ENCODE data around the gene TMEM147. TPM values are rescaled to one million over a fixed set of nuclear protein-coding genes. Genes with fewer than 3 reads are reported as not detected.

The TMEM147 gene
- total RNA-seq = 83.2 and 109 TPM in 2 replicates

DNA sequence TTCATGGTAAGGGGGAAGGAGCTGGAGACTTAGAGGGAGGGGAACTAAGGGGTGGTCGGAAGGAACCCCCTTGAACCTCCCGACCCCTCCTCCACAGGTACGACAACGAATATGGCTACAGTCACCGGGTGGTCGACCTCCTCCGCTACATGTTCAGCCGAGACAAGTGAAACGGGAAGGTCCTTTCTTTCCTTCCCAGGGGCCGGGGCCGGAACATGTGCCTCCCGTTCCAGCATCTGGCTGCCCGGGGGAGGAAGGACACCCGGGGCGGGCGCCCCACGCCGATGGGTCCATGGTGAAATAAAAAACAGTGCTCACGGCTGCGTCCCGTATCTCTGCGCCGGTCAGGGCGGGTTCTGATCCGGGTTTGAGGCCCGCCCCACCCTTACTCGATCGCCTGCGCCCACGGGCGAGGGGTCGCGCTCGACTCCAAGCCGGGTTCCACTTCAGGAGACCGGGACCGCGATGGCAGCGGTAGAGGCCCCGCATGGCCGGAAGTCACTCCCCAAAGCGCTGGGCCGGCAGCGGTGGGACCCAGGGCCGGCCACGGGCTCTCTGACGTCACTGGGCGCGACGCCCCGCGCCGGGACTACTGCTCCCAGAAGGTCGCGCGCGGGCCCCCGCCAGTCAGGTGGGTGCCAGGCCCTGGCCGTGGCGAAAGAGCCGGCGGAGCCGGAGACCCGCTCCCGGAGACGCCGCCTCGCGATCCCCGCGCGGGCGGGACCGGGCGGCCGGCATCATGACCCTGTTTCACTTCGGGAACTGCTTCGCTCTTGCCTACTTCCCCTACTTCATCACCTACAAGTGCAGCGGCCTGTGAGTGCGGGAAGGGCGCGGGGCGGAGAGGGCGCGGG lies at the start of gene TMEM147:
TSS of gene TMEM147 (plus strand) at position 626 of the 854 bp plus-strand sequence. CDS start at position 740, 114 bp downstream.

DNA sequence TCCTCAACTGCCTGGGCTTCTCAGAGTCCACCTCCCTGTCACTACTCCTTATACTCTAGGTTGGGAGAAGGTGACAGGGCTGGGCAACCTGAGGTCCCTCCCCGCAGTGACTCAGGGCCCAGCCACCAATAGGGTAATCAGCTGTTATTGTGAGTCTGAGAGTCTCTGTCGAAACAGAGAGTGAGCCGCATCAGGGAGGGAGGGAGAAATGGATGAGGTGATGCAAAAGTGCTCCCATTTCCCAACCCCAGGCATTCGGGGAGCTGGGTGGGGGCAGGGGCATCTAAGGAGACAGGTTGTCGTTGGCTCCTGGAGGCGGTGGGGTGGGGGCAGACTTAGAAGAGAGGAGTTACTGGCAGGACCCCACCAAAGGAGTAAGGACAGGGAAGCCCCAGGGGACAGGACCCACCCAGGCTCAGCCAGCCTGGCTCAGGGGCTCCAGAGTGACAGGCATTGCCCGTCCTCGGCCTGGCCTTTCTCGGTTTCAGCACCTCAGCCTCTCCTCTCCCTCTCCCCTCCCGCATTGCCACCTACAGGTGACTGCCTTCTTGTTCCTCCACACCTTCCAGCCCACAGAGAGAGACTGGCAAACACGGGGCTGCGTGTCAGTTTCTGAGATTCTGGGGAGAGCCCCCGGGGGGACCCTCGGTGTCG lies 31.7 kb upstream of the TMEM147 start, which contains the start of gene DMKN:
TSS of gene DMKN (minus strand) at position 22 of the 654 bp plus-strand sequence. CDS start 174 bp downstream, outside the sequence.

DNA sequence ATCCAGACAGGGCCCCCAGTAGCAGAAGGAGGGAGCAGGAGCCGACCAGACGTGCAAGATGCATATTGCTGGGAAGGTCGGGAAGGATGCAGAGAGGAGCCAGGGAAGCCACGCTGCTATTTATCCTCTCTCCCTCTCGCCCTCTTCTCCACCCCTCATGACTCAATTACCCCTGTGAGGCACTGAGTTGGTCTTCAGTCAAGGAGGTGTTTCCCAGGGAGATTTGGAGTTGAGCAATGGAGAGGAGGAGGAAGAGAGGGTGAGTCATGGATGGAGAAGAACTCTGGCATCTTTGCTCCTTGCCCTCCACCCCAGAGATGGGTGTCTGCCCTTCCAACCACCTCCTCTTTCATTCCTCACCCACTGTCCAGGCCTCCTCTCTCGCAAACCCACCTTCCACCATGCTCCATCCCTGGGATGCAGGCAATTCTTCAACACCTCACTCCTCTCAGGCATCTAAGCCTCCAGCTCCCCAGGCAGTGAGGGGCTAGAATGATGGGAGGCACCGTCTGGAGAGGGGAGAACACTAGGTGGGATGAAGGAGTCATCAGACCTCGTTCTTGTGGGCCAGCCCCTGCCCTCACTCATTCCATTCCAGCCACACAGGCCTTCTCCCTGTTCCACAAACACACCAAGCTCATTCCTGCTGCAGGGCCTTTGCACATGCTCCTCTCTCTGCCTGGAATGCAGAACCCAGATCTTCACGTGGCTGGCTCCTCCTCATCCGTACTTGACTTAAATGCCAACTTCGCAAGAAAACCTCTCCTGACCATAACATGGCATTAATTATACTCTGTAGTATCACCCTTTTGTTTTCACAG lies 17.0 kb upstream of the TMEM147 start, which contains the start of gene SBSN:
TSS of gene SBSN (minus strand) at position 94 of the 821 bp plus-strand sequence. CDS start at position 64, 30 bp downstream.

DNA sequence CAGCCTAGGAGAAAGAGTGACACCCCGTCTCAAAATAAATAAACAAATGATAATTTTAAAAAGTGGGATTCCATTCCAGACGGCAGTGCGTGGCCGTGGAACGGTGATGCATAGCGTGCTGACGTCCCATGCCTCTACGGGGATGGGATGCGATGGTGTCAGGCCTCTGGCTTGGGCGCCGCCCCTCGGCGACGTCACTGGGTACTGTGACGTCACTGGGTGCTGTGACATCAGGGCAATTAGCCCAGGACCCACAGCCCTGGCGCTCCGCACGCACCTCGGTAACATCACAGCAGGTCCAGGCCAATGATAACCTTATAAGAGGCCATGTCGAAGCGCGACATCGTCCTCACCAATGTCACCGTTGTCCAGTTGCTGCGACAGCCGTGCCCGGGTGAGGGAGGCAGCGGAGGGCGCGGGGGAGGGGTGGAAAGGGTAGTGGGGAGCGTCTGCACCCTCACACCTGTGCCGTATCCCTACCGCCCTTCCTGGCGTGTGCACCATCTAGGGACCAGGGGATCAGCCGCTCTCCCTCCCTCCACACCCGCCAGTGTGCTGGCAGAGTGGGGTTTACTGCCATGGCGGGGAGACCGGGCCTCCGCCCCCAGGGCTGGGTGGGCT lies 12.1 kb upstream of the TMEM147 start, which contains the start of gene GAPDHS:
TSS of gene GAPDHS (plus strand) at position 256 of the 621 bp plus-strand sequence. CDS start at position 328, 72 bp downstream.

DNA sequence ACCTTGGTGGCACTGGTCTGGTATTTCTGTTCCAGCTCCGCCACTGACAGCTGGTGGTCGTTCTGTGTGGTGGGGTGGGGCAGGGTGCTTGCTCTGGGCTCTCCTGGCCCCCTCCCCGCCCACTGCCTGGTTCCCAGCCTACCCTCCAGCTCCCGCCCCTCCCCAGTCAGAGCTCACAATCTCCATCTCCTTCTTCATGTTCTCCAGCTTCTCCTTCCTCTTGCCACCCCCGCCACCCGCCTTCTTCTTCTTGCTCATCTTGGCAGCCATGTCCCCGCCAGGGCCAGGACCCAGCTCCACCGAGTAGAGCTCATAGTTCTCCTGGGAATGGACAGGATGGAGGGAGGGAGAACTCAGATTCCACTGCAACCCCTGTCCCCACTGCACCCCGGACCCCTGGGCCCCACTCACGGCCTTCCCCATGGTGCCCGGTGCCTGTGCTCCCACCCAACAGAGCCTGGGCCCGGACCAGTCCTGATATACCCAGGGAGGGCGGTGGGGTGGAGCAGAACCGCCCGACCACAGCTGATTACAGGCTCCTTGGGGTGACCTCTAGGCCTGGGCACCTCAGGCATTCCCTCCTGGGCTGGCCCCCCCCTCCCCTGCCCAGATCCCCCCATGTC lies 17.9 kb downstream of the TMEM147 start, which contains the start of gene ATP4A:
TSS of gene ATP4A (minus strand) at position 452 of the 623 bp plus-strand sequence. CDS start at position 423, 29 bp downstream.

DNA sequence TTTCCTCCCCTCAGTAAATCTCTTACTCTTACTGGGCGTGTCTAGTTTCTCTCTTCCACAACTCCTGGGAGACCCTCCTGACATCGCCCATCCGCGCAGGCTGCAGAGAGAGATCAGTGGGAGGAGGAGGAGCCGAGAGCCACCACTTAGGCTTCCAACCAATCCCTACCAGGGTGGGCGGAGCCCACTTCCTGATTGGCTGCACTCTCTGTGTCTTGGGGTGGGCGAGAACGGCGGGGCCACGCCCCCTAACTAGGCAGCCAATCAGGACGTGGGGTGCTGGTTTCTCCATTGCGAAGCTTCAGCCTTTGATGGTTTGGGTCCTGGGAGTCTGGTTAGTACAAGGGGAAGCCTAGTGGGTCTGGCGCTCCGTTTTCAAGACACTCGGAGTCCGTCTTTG lies 40.4 kb downstream of the TMEM147 start, which contains the start of gene PMIS2:
TSS of gene PMIS2 (plus strand) at position 326 of the 400 bp plus-strand sequence. CDS start 87 bp downstream, outside the sequence.

Other genes starting within 250 kb of the TMEM147 start
- 0.11 and 1.6 TPM in 2 replicates for gene CD22, start 216.4 kb upstream of the TMEM147 start, total RNA-seq
- gene FFAR1, start 197.7 kb upstream of the TMEM147 start, total RNA-seq = not detected in 2 replicates
- gene FFAR3, start 187.2 kb upstream of the TMEM147 start, total RNA-seq = not detected in 2 replicates
- not detected in 2 replicates for gene GPR42, start 174.6 kb upstream of the TMEM147 start, total RNA-seq
- gene FFAR2, start 97.4 kb upstream of the TMEM147 start, total RNA-seq = not detected in 2 replicates
- gene KRTDAP, start 55.2 kb upstream of the TMEM147 start, total RNA-seq = not detected in 2 replicates
- gene DMKN, start 32.0 kb upstream of the TMEM147 start, total RNA-seq = 19.2 and 24.3 TPM in 2 replicates
- gene SBSN, start 17.3 kb upstream of the TMEM147 start, total RNA-seq = not detected in 2 replicates
- gene GAPDHS, start 12.2 kb upstream of the TMEM147 start, total RNA-seq = not detected in 2 replicates
- gene ATP4A, start 18.0 kb downstream of the TMEM147 start, total RNA-seq = not detected in 2 replicates
- not detected in 2 replicates for gene PMIS2, start 40.5 kb downstream of the TMEM147 start, total RNA-seq
- gene HAUS5, start 67.1 kb downstream of the TMEM147 start, total RNA-seq = 8.4 and 9.0 TPM in 2 replicates
- 49.5 and 79.6 TPM in 2 replicates for gene RBM42, start 83.4 kb downstream of the TMEM147 start, total RNA-seq
- gene ETV2, start 96.1 kb downstream of the TMEM147 start, total RNA-seq = 0.79 TPM in 1 of 2 replicates, not detected in the other
- 268 and 559 TPM in 2 replicates for gene COX6B1, start 102.7 kb downstream of the TMEM147 start, total RNA-seq
- gene UPK1A, start 120.9 kb downstream of the TMEM147 start, total RNA-seq = 0.39 TPM in 1 of 2 replicates, not detected in the other
- gene ZBTB32, start 158.9 kb downstream of the TMEM147 start, total RNA-seq = not detected in 2 replicates
- gene KMT2B, start 172.4 kb downstream of the TMEM147 start, total RNA-seq = 9.7 and 14.5 TPM in 2 replicates
- gene IGFLR1, start 196.8 kb downstream of the TMEM147 start, total RNA-seq = 2.0 and 3.5 TPM in 2 replicates
- gene U2AF1L4, start 199.8 kb downstream of the TMEM147 start, total RNA-seq = 12.7 and 18.8 TPM in 2 replicates
- 13.7 TPM in 2 replicates for gene PSENEN, start 200.0 kb downstream of the TMEM147 start, total RNA-seq
- gene LIN37, start 202.9 kb downstream of the TMEM147 start, total RNA-seq = 41.9 and 45.1 TPM in 2 replicates
- 4.3 and 22.8 TPM in 2 replicates for gene HSPB6, start 211.4 kb downstream of the TMEM147 start, total RNA-seq
- 20.0 and 28.6 TPM in 2 replicates for gene PROSER3, start 212.6 kb downstream of the TMEM147 start, total RNA-seq
- 8.7 and 14.5 TPM in 2 replicates for gene ARHGAP33, start 229.9 kb downstream of the TMEM147 start, total RNA-seq